GM18861 (cell line): Measurements from ENCODE around the gene PAOX.
"Not testable (repeated sequence)": the region's sequence is repeated elsewhere in the genome, so short reads cannot be mapped to it uniquely, and the experiment has no call there.

Experiments
- ATAC-seq: cut with Tn5 transposase; IDR thresholded peaks from one replicate; pipeline ENCODE4 v1.9.1; 2021; ENCODE audit not compliant: unreplicated experiment

The PAOX gene

DNA sequence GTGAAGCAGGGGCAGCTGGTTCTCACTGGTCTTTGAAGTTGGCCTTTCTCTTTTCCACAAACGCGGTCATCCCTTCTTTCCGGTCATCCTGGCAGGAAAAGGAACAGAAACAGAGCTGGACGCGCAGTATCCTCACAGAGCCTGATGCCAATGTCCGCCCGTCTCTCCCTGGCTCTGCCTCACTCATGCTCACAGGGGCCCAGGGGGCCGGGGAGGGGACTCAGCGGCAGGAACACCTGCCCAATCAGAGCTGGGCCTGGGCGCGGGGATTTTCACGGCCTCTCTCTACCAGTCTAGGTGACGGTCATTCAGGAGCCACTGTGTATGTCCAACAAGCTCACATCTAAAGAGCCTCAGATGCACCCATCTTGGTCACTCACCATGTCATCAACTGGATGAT is 16.2 kb upstream of the PAOX start:
- ATAC-seq, result no peak

- no peak for ATAC-seq
Measured at GRCh38 chr10:133364645-133365431, 14.2 kb upstream of the PAOX start.

GRCh38 chr10:133365461-133366129 is 13.5 kb upstream of the PAOX start:
- ATAC-seq, result no peak

GRCh38 chr10:133366130-133366478 is 13.0 kb upstream of the PAOX start:
- no peak for ATAC-seq

DNA sequence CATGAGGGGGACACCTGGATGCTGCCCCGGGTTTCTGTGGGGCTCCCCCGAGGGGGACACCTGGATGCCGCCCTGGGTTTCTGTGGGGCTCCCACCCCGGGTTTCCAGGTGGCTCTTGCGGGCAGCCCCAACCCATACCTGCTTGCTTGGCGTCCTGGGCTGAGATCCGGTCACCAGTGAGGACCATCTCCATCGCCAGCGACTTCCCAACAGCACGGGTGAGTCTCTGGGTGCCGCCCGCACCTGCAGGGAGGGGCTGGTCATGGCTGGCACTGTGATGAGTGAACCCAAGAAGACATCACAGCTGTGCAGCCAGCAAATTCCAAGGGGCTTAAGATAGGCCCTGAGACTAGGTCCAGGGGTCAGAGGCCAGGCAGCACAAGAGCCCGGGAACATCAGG is 12.3 kb upstream of the PAOX start:
- ATAC-seq, result no peak

GRCh38 chr10:133367461-133367860 is 11.6 kb upstream of the PAOX start:
- ATAC-seq, result not testable (repeated sequence)

- no peak for ATAC-seq
Measured at GRCh38 chr10:133368153-133368552, 10.9 kb upstream of the PAOX start.

- ATAC-seq, result no peak
Measured at GRCh38 chr10:133370030-133370786, 8.9 kb upstream of the PAOX start.

GRCh38 chr10:133372507-133372906 is 6.6 kb upstream of the PAOX start:
- no peak for ATAC-seq

- peak; percentile 96 for ATAC-seq
Measured at GRCh38 chr10:133373174-133374090, 5.6 kb upstream of the PAOX start, which contains the start of gene ECHS1. Gene ECHS1 (minus strand): TSS chr10:133373354. CDS start chr10:133373333, 21 bp downstream.

DNA sequence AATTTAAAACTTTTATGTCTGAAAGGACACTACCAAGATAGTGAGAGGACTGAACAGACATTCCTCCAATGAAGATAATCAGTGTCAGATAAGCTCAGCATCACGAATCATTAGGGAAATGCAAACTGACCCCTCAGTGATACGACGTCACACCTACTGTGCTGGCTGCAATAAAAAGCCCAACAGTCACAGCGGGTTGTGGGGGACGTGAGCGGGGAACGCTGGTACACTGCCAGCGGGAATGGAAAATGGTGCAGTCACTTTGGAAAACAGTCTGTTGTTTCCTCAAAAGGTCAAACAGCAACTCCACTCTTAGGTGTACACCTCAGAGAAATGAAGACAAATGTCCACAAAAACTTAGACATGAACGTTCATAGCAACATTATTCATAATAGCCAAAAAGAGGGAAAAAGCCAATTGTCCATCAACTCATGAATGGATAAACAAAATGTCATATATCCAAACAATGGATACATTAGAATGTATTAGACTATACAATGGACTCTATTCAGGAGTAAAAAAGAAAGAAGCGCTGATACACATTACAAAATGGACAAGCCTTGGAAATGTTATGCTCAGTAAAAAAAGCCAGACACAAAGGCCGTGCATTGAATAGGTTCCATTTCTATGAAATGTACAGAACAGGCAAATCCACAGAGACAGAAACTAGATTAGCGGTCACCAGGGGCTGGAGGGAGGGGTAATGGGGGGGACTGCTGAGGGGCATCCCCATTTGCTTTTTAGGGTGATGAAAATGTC is 3.5 kb upstream of the PAOX start:
- ATAC-seq, result no peak

GRCh38 chr10:133376183-133376582 is 2.9 kb upstream of the PAOX start:
- not testable (repeated sequence) for ATAC-seq

DNA sequence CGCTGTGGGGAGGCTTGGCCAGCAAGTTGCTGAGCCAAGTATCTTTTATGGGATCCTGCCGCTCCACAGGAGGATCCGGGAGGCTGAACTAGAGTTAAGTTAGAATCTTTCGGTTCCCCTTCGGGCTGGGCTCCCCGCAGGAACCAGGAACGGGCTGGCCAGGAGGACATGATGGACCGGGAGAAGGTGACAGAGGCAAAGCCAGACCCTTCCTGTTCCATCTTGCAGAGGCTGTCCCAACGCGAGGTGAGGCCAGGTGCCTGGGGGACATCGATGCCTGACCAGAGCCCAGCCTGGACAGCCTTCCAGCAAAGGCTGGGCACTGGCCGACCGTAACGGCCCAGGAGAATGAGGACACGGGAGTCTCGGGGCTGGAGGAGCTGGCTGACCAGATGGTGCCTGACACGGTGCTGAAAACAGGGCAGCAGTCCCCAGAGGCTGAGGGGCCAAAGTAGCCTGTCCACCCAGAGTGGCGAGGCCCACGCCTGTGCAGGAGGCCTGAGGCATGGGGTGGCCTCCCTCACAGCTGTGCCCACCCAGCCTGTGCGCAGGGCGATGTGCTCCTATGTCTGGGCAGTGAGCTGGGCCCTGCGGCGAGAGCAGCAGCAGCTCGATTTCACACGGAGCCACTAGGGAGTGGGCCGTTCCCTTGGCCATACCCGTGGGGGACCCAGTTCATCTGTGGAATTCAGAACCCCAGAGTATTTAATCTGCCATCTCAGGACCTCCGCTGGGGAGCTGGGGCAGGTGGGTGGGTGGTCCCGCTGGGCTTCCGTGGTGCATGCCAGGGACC is 1.8 kb upstream of the PAOX start:
- ATAC-seq, result no peak

- no peak for ATAC-seq
Measured at GRCh38 chr10:133377818-133378250, 1.2 kb upstream of the PAOX start.

GRCh38 chr10:133378251-133379096 is 588 bp upstream of the PAOX start:
- peak; percentile 27 for ATAC-seq

- ATAC-seq, result peak; percentile 5
Measured at GRCh38 chr10:133379801-133380666, 972 bp downstream of the PAOX start.

DNA sequence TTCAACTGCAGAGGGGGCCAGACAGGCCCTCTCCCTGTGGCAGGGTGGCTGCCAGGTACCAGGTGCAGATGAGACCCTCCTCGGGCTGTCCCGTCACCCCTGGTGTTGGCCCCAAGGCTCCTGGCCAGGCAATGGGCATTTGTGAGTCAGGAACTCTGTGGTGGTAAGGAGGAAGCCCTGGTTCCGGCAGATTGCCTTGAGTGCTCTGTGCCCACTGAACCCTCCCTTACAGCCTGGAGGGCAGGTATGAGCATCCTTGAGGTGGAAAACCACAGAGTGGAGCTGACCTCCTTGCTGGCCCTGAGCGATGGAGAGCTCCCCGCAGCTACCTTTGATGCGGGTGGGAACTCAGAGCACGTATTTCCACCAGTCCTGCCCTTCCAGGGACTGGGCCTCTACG is 2.0 kb downstream of the PAOX start:
- no peak for ATAC-seq
